Retinal pigment epithelial cell (primary cell): ENCODE measurements around the gene TTC33.
A peak's percentile ranks its signal among the peaks of the same experiment; 100 is the strongest.

Source experiments
- DNase-seq: peaks from one replicate; pipeline ENCODE4 v3.0.0-alpha.2; 2010; ENCODE audit warnings: low read depth
- H3K4me3 ChIP-seq: 2 replicates; pipeline ENCODE4 v1.5.1; 2011; ENCODE audit warnings: mild to moderate bottlenecking, low read length, control low read depth, moderate library complexity
- CTCF ChIP-seq: conservative IDR thresholded peaks from 2 replicates; pipeline ENCODE4 v1.5.1; 2011; ENCODE audit warnings: low read depth, low read length, control low read depth, inconsistent platforms

The TTC33 gene

DNA sequence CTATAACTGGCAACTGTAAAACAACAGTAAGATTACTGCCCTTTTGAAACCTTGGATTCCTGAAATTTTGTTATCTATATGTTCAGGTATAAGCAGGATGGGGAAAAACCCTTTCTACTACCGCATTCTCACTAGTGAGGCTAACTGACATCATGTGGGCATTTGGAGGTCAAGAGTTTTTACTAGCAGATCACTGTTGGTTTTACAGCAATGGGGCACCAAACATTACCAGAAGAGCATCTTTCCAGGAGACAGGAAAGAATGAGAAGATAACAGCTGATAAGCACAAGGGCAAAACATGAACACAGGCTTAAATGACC is 20.9 kb upstream of the TTC33 start:
- DNase-seq = no peak
- no peak for TF ChIP-seq CTCF
- no peak overlapping the region for H3K4me3 ChIP-seq

DNA sequence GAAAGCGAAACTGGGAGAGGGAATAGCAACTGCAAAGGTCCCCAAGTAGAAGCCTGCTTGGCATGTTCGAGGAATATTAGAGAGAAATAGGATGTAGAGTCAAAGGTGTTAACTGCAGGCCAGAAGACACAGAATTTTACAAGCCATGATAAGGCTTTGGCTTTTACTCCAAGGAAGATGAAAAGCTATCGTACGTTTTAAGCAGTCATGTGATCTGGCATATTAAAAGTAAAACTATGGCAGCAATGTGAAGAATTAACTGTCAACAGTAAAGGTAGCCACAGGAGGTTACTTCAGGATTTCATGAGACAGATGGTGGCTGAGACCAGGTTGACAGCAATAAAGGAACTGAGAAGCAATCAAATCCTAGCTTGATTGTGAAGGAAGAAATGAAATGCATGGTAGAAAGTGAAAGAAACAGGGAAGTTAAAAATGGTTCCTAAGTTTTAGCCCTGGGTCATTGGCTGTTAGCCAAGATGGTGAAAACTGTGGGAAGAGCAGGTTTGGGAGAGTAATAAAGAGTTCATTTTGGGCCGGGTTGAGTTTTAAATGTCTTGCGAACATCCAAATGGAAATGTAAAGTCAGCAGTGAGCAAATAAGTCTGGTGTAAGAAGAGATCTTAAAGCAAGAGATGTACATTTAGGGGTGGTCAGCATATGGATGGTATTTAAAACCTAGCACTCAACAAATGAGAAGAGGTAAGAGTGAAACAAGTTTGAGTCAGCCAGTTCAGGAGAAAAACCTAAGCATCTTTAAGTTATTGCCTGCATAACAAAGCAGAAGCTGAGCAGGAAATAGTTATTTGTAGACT is 20.3 kb upstream of the TTC33 start:
- TF ChIP-seq CTCF = no peak
- no peak overlapping the region for H3K4me3 ChIP-seq
- DNase-seq = no peak

DNA sequence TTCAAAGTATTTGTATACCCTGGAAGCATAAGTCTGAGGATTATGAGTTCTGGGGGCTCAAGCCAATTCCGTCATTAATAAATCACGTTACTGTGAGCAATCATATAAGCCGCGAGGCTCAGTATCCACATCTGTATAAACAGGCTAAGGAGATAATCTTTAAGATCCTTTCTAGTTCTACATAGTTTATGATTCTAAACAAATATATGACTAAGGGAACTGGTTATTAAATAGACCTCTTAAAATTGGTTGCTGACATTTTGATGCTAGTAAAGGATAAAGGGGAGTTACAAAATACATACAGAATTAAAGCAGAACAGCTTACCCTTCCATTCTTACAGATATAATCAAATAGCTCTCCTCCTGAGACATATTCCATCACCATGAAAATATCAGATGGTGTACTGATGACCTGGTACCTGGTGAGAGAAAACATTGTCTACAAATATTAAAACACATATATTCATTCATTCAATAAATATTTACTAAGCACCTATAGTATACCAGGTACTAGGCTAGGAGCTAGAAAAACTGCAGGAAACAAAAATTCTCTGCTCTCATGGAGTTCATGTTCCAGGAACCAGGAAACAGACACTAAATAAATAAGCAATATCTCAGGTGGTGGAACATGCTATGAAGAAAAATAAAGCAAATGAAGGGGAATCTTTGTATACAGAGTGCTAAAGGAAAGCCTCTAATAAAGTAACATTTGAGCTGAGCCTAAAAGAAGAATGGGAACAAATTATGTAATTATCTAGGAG is 19.5 kb upstream of the TTC33 start:
- TF ChIP-seq CTCF = no peak
- no peak for DNase-seq
- H3K4me3 ChIP-seq = no peak overlapping the region

DNA sequence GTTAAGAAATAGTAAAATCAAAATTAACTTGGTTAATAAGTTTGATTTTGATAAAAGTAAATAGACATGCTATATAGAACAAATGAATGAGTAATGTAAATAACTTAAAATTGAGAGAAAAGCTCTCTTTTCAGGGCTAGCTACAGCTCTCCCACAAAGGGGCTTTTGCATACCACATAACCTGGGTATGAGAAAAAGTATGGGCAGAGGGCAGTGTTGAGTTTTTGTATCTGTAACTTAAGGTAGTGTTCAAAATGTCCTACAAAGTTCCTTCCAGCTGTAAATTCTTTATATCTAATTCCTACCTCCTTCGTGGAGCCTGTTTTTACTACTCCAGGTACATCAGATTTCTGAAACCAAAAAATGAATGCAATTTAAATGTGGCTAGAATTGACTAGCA is 18.9 kb upstream of the TTC33 start:
- no peak overlapping the region for H3K4me3 ChIP-seq
- TF ChIP-seq CTCF = peak; percentile 19
- DNase-seq = no peak

DNA sequence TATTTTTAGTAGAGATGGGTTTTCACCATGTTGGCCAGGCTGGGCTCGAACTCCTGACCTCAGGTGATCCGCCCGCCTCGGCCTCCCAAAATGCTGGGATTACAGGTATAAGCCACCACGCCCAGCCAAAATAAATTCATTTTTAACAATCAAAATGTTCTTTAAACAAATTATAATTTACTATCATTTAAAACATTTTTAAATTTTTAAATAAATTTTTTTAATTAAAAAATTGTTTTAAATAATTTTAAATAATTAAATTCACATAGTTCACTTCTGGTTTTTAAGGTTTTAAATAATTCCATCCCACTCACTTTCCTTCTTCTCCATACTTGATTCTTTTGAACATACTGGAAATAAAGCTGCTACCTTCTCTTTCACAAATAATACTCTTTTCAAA is 15.0 kb upstream of the TTC33 start:
- no peak for DNase-seq
- TF ChIP-seq CTCF = no peak

GRCh38 chr5:40762705-40763104 is 6.9 kb upstream of the TTC33 start:
- no peak overlapping the region for H3K4me3 ChIP-seq
- TF ChIP-seq CTCF = no peak
- no peak for DNase-seq

More for the DNA sequence above, 15.0 kb upstream of the TTC33 start:
- H3K4me3 ChIP-seq = no peak overlapping the region

DNA sequence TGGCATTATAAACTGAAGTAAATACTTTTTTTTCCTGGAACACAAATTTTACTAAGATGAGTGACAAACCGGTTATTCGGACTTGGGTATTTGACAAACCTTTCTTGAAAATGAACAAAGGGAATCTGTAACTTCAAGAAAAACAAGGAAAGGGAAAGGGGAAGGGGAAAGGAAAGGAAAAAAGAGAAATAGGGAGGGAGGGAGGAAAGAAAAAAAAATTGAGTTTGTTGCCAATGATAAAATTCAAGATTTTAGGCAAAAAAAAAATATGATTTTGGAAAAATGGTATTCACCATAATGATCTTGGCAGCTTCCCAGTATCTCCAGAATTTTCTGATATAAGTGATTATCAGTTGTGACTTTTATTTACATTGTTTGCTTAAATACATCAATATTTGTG is 1.6 kb upstream of the TTC33 start:
- TF ChIP-seq CTCF = no peak
- DNase-seq = no peak
- no peak overlapping the region for H3K4me3 ChIP-seq
